Measurements from ENCODE around the gene MB. TPM values are rescaled to one million over a fixed set of nuclear protein-coding genes. Genes with fewer than 3 reads are reported as not detected.

MB gene
- total RNA-seq, 2 experiments from 2014 or later: not detected

DNA sequence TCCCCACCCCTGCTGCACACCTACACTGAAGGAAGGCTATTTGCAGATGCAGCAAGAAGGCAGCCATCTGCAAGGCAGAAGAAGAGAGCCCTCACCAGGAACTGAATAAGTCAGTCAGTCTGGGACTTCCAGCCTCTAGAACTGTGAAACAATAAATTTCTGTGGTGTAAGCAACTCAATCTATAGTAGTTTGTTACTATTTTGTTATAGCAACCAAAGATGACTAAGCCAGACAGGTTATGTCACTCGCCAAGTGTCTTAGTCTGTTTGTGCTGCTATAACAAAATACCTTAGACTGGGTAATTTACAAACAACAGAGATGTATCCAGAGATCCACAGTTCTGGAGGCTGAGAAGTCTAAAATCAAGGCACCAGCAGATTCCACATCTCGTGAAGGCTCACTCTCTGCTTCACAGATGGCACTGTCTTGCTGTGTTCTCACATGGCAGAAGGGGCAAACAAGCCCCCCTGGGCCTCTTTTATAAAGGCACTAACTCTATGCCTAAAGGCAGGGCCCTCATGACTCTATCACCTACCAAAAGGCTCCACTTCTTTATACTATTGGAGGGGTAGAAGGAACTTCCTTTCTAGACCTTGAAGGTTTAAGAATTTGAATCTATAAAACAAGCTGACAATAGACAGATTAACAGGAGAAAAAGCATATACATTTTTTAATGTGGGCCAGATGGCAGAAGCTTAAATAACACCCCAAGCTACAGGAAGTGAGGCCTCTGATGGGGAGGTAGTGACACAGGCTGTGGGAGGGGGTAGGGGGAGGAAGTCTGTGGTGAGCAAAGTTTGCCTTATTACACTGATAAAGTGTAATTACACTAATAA is 43.4 kb upstream of the MB start:
- Mint-ChIP-seq H3K4me3 (peak overlapping the region; percentile 30), H3K4me1 (ENCODE audit: low read depth) (peaks cover 76% of the 10 kb centered on the region), H3K9me3 (peaks cover 3% of the 10 kb centered on the region), H3K27me3 (no peaks in the 10 kb centered on the region), H3K36me3 (ENCODE audit: low read depth) (peaks cover 93% of the 10 kb centered on the region), H3K27ac (peak overlapping the region; percentile 98)
- Histone ChIP-seq H3K36me3 (ENCODE audit: insufficient read depth, low read length) (peaks cover 58% of the 10 kb centered on the region), H3K27me3 (ENCODE audit: control insufficient read depth in 1 of 2, insufficient read depth in 2 of 2, low read length in 2 of 2) (no peaks in the 10 kb centered on the region), H3K4me3 (ENCODE audit: low read length) (peak overlapping the region; percentile 0), H3K4me1 (ENCODE audit: insufficient read depth, low read length) (peaks cover 57% of the 10 kb centered on the region), H3K9me3 (ENCODE audit: control insufficient read depth in 1 of 2, insufficient read depth in 1 of 2, low read length in 2 of 2) (peaks cover 0 to 4% of the 10 kb centered on the region in 2 experiments), H3K27ac (ENCODE audit: low read depth in 1 of 2, low read length in 2 of 2) (peak overlapping the region; percentile 92 to 93)
- CTCF ChIA-PET: interaction anchor here (1.1 kb wide), 1 partner anchor 12 kb away, joined by 4 read pairs; the partner anchor contains the start of gene APOL6
- intact Hi-C loops (cut with DNase I, micrococcal nuclease): loop anchor here in 1 of 2 experiments (1.0 to 5.0 kb wide), 2 partner anchors 12 to 33 kb away; partner anchors contain the start of gene APOL6
- POLR2A ChIA-PET: interaction anchor here (0.6 to 4.2 kb wide), 9 partner anchors 9 to 869 kb away, joined by 3 to 72 read pairs (median 4); partner anchors contain the start of genes APOL6 and TOM1
- TF ChIP-seq, protein P1, sequence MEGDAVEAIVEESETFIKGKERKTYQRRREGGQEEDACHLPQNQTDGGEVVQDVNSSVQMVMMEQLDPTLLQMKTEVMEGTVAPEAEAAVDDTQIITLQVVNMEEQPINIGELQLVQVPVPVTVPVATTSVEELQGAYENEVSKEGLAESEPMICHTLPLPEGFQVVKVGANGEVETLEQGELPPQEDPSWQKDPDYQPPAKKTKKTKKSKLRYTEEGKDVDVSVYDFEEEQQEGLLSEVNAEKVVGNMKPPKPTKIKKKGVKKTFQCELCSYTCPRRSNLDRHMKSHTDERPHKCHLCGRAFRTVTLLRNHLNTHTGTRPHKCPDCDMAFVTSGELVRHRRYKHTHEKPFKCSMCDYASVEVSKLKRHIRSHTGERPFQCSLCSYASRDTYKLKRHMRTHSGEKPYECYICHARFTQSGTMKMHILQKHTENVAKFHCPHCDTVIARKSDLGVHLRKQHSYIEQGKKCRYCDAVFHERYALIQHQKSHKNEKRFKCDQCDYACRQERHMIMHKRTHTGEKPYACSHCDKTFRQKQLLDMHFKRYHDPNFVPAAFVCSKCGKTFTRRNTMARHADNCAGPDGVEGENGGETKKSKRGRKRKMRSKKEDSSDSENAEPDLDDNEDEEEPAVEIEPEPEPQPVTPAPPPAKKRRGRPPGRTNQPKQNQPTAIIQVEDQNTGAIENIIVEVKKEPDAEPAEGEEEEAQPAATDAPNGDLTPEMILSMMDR (IDR thresholded peaks at IDR 0.05): no peak
- DNase-seq: peak; percentile 47 to 91 (median 62)
- ATAC-seq (ENCODE audit: poor library complexity): peak; percentile 89

DNA sequence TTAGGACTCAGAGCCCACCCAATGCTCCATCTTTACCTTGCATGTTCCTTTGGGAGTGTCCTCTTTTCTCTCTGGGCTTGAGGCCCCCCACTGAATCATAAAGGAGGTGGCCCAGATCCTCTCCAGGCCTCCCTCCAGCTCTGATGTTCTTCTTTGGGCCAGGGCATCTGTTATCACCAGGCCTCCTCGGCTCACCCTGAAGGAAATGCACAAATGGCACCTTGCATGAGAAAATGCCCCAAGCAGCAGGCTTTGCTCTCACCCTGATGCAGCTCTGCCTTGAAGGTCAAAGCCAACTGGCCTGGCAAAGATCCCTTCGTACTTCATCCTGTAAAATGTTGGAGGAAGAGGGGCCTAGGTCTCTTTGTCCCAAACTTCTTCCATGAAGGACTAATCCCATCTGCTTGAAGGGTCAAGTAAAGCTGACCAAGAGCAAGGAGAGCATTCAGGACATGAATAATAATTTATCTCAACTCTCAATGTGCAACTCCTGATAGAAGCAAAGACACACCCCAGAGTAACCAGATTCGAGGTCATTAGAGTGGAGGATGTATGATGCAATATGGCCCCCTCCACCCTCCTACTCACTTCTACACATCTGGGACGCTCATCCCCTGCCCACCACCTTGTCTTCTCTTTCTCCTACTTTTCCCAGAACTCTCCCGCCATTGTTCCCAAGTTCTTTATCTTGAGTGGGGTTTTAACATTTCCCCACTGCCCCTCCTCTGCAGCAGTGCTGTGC is 40.6 kb upstream of the MB start:
- peaks cover 58% of the 10 kb centered on the region for H3K36me3 ChIP-seq (ENCODE audit: insufficient read depth, low read length)
- DNase-seq: no peak
- POLR2A ChIA-PET: interaction anchor here (4.2 kb wide), 1 partner anchor 9 kb away, joined by 22 read pairs; the partner anchor contains the start of gene APOL6
- no peak for ATAC-seq (ENCODE audit: poor library complexity)
- H3K4me1 Mint-ChIP-seq (ENCODE audit: low read depth): peaks cover 89% of the 10 kb centered on the region
- no peaks in the 10 kb centered on the region for H3K9me3 Mint-ChIP-seq
- no peak overlapping the region for H3K4me3 ChIP-seq (ENCODE audit: low read length)
- CTCF ChIA-PET: no interaction called here
- H3K27me3 ChIP-seq (ENCODE audit: control insufficient read depth in 1 of 2, insufficient read depth in 2 of 2, low read length in 2 of 2): no peaks in the 10 kb centered on the region
- peak overlapping the region; percentile 98 for H3K27ac Mint-ChIP-seq
- peaks cover 96% of the 10 kb centered on the region for H3K36me3 Mint-ChIP-seq (ENCODE audit: low read depth)
- H3K9me3 ChIP-seq (ENCODE audit: control insufficient read depth in 1 of 2, insufficient read depth in 1 of 2, low read length in 2 of 2): no peaks in the 10 kb centered on the region
- no peaks in the 10 kb centered on the region for H3K27me3 Mint-ChIP-seq
- TF ChIP-seq, protein P1 (IDR thresholded peaks at IDR 0.05): no peak
- intact Hi-C loops (cut with DNase I, micrococcal nuclease): no loop called here
- H3K4me3 Mint-ChIP-seq: no peak overlapping the region
- peak overlapping the region; percentile 33 to 92 for H3K27ac ChIP-seq (ENCODE audit: low read depth in 1 of 2, low read length in 2 of 2)
- peaks cover 63% of the 10 kb centered on the region for H3K4me1 ChIP-seq (ENCODE audit: insufficient read depth, low read length)

DNA sequence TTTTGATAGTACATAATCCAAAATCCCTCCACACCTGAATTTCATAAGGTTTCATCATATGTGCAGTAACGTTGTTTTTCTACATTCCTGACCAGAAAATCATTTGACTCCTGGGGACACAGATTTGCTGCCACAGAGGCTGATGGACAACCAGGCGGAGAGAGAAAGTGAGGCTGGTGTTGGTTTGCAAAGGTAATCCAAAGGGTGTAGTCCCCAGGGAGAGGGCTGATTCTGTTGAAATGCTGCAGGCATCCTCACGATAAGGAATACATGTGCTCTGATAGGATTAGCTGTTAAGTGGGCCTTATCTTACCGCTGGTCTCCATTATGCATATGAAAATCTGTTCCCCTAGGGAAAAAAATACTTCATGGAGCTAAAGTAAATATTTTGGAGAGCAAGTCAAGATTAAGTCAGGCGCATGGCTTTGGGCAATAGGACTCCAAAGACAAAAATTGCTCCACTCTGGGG is 39.2 kb upstream of the MB start:
- peaks cover 49% of the 10 kb centered on the region for H3K36me3 ChIP-seq (ENCODE audit: insufficient read depth, low read length)
- no peak overlapping the region for H3K4me3 Mint-ChIP-seq
- peaks cover 78% of the 10 kb centered on the region for H3K4me1 Mint-ChIP-seq (ENCODE audit: low read depth)
- DNase-seq (no peak), ATAC-seq (ENCODE audit: poor library complexity) (no peak)
- H3K27ac ChIP-seq (ENCODE audit: low read depth in 1 of 2, low read length in 2 of 2): no peak overlapping the region
- H3K4me3 ChIP-seq (ENCODE audit: low read length): no peak overlapping the region
- H3K9me3 Mint-ChIP-seq: no peaks in the 10 kb centered on the region
- H3K9me3 ChIP-seq (ENCODE audit: control insufficient read depth in 1 of 2, insufficient read depth in 1 of 2, low read length in 2 of 2): no peaks in the 10 kb centered on the region
- H3K36me3 Mint-ChIP-seq (ENCODE audit: low read depth): peaks cover 87% of the 10 kb centered on the region
- TF ChIP-seq, protein P1 (IDR thresholded peaks at IDR 0.05): no peak
- POLR2A ChIA-PET: interaction anchor here (4.2 kb wide), 1 partner anchor 8 kb away, joined by 22 read pairs; the partner anchor contains the start of gene APOL6
- H3K27me3 Mint-ChIP-seq: no peaks in the 10 kb centered on the region
- H3K27me3 ChIP-seq (ENCODE audit: control insufficient read depth in 1 of 2, insufficient read depth in 2 of 2, low read length in 2 of 2): no peaks in the 10 kb centered on the region
- CTCF ChIA-PET: no interaction called here
- intact Hi-C loops (cut with DNase I, micrococcal nuclease): no loop called here
- H3K4me1 ChIP-seq (ENCODE audit: insufficient read depth, low read length): peaks cover 49% of the 10 kb centered on the region
- H3K27ac Mint-ChIP-seq: peak overlapping the region; percentile 98
